ENCODE measurements around the gene UBXN1. TPM values are rescaled to one million over a fixed set of nuclear protein-coding genes. Genes with fewer than 3 reads are reported as not detected.

Gene UBXN1
- total RNA-seq, 1 experiment from 2014 or later, result 94.2 TPM

DNA sequence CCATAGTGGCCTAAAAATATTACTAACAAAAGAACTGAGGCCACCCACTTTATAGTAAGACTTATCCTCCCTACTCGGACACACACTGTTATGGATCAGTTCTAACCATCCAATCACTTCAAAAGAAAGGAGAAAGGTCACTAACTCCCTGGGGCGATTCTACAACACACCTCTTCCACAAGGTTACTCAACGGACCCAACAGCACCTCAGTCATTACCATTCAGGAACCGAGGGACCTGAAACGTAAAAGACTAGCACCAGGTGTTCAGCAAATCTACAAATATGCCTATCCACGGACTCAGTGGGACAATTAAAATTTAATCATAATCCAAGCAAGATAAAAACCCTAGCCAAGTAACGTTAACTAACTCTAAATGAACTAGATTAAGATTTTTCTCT lies 46.8 kb upstream of the UBXN1 start:
- peak overlapping the region; percentile 100 for H3K4me2 ChIP-seq (ENCODE audit: low read length)
- H3K27ac ChIP-seq (ENCODE audit: low read depth, low read length), result peak overlapping the region; percentile 96
- ChIA-PET CTCF (no interaction called here), POLR2A (no interaction called here), RAD21 (ENCODE audit: low non-redundant PET in 1 of 2, low total read pairs in 2 of 2, uncharacterized antibody in 2 of 2, unreplicated experiment in 2 of 2) (no interaction called here)
- no peaks in the 10 kb centered on the region for H3K9me3 ChIP-seq (ENCODE audit: control insufficient read depth in 1 of 2, insufficient read depth in 1 of 2, low read depth in 1 of 2, low read length in 2 of 2)
- TSS peak; percentile 44 for BruUV-seq (replicated peaks)
- peaks cover 40 to 47% of the 10 kb centered on the region in 2 experiments for H3K36me3 ChIP-seq (ENCODE audit: control insufficient read depth in 1 of 2, insufficient read depth in 2 of 2, low read length in 2 of 2)
- peaks cover 86% of the 10 kb centered on the region for H3K79me2 ChIP-seq (ENCODE audit: insufficient read depth, low read length)
- no peaks in the 10 kb centered on the region for H3K27me3 ChIP-seq (ENCODE audit: insufficient read depth, low read length)
- ATAC-seq (no peak), DNase-seq (ENCODE audit: low read depth, low spot score) (no peak)
- intact Hi-C loops (cut with micrococcal nuclease), result loop anchor here (5.0 kb wide), 1 partner anchor 37 kb away; the partner anchor contains the start of gene POLR2G
- no peaks in the 10 kb centered on the region for H3K9me2 ChIP-seq (ENCODE audit: insufficient read depth)
- TF ChIP-seq SRF (IDR thresholded peaks at IDR 0.05; ENCODE audit: low read depth), result no peak
- TF ChIP-seq ZFX (IDR thresholded peaks at IDR 0.05), result no peak
- TF ChIP-seq YY1 (IDR thresholded peaks at IDR 0.05; ENCODE audit: extremely low read depth, insufficient replicate concordance, low read depth, low read length), result no peak
- TF ChIP-seq, protein P1, sequence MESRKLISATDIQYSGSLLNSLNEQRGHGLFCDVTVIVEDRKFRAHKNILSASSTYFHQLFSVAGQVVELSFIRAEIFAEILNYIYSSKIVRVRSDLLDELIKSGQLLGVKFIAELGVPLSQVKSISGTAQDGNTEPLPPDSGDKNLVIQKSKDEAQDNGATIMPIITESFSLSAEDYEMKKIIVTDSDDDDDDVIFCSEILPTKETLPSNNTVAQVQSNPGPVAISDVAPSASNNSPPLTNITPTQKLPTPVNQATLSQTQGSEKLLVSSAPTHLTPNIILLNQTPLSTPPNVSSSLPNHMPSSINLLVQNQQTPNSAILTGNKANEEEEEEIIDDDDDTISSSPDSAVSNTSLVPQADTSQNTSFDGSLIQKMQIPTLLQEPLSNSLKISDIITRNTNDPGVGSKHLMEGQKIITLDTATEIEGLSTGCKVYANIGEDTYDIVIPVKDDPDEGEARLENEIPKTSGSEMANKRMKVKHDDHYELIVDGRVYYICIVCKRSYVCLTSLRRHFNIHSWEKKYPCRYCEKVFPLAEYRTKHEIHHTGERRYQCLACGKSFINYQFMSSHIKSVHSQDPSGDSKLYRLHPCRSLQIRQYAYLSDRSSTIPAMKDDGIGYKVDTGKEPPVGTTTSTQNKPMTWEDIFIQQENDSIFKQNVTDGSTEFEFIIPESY (IDR thresholded peaks at IDR 0.05; ENCODE audit: extremely low read depth, insufficient replicate concordance, low read length), result no peak
- no peak for TF ChIP-seq EGR1 (IDR thresholded peaks at IDR 0.05; ENCODE audit: low read depth)
- TF ChIP-seq RAD21 (IDR thresholded peaks at IDR 0.05; ENCODE audit: low read depth), result no peak
- no peak for TF ChIP-seq JUND (IDR thresholded peaks at IDR 0.05)
- no peak for TF ChIP-seq EZH2phosphoT487 (IDR thresholded peaks at IDR 0.05; ENCODE audit: borderline replicate concordance)
- TF ChIP-seq, protein P2, sequence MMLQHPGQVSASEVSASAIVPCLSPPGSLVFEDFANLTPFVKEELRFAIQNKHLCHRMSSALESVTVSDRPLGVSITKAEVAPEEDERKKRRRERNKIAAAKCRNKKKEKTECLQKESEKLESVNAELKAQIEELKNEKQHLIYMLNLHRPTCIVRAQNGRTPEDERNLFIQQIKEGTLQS (IDR thresholded peaks at IDR 0.05), result no peak
- peak overlapping the region; percentile 98 to 100 for H3K4me3 ChIP-seq (replicated peaks in 1 of 2; ENCODE audit: low read depth in 1 of 2, low read length in 2 of 2)
- H4K20me1 ChIP-seq (ENCODE audit: insufficient read depth), result peaks cover 16% of the 10 kb centered on the region; the same call in 1 of the 2 replicates
- peak overlapping the region; percentile 93 for H3K9ac ChIP-seq (ENCODE audit: low read length)
- peaks cover 14 to 25% of the 10 kb centered on the region in 2 experiments for H3K4me1 ChIP-seq (ENCODE audit: control insufficient read depth in 1 of 2, insufficient read depth in 2 of 2, low read length in 2 of 2)
- H2AFZ ChIP-seq (ENCODE audit: low read depth, low read length, poor library complexity, severe bottlenecking), result no peak overlapping the region

Data from HCT116 (cell line).